GM21786 (cell line): ENCODE results near the gene DDI2.

ENCODE experiments used
- ATAC-seq: cut with Tn5 transposase; IDR thresholded peaks from one replicate; pipeline ENCODE4 v1.9.1; 2021; ENCODE audit not compliant: unreplicated experiment

DDI2 gene

DNA sequence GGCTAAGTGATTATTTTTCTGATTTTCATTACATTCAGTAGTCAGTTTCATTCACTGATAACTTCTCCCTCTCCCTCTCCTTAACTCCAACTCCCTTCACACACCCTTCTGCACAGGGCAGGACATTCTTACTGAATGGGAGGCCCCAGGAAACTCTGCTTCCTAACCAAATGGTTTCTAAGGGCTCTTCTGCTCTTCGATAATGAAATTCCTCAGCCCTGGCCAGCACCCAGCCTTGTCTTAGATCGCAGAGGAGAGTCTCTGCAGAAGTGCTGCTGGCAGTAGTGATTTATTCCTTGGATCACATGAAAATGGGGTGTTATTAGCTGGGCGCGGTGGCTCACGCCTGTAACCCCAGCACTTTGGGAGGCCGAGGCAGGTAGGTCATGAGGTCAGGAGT is 83.2 kb downstream of the DDI2 start:
- ATAC-seq, result no peak

DNA sequence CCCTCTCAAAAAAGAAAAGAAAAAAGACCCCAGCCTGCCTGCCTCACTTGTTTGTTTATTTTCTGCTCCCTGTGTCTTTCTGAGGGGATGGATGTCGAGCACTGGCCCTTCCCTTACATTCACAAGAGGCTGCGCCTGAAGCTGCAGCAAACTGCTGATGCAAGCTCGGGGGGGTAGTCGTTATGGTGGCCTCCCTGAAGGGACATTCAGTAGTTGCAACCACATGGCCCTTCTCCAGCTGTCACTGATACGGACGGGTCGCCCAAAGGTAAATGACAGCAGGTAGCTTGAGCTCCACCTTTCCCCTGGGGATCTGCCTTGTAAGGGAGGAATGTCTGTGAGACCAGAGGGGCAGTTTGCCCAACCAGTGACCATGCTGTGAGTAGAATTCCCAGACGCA is 84.5 kb downstream of the DDI2 start:
- no peak for ATAC-seq

DNA sequence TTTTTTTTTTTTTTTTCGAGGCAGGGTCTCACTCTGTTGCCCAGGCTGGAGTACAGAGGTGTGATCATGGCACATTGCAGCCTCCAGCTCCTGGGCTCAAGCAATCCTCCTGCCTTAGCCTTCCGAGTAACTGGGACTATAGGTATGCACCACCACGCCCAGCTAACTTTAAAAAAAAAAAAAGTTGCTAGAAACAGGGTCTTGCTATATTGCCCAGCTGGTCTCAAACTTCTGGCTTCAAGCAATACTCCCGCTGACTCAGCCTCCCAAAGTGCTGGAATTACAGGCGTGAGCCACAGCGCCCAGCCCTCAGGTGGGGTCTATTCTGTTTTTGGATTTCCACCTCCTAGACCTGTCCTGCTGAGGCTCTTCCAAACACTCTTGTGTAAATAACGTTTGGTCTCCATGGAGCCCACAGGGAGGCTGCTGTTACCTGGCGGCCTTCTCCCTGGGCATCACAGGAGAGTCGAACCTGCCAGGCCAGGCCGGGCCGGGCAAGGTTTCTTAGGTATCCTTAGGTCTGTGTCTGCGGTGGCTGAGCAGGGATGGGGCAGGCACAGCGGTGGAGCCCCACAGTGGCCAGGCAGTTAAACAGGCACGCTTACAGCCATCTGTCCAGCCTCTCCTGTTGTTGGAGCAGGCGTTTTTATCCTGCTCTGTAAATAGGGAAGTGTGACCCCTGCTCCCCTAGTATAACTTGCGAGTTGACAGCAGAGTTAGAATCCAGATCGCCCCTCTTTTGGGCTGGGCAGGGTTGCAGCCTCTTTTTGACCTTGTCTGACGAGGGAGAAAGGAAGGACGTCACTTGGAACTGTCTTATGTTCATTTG is 85.7 kb downstream of the DDI2 start:
- no peak for ATAC-seq

DNA sequence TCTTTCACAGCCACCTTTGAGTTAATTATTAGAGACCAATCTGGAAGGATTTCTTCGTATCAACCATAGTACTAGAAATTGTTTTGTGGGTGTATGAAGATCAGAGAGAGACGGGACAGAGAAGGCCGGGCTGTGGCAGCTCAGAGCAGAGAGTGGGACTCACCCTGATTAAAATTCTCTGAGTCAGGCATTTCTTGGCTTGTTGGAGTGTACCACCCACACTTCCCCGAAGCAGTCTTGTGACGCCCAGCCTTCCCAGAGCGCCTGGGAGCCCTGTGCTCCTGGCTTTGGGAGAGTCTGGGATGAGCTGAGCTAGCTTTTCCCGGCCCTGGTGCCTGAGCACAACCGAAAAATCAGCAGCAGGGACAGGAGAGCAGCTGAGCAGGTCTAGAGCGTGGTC is 86.3 kb downstream of the DDI2 start:
- no peak for ATAC-seq

DNA sequence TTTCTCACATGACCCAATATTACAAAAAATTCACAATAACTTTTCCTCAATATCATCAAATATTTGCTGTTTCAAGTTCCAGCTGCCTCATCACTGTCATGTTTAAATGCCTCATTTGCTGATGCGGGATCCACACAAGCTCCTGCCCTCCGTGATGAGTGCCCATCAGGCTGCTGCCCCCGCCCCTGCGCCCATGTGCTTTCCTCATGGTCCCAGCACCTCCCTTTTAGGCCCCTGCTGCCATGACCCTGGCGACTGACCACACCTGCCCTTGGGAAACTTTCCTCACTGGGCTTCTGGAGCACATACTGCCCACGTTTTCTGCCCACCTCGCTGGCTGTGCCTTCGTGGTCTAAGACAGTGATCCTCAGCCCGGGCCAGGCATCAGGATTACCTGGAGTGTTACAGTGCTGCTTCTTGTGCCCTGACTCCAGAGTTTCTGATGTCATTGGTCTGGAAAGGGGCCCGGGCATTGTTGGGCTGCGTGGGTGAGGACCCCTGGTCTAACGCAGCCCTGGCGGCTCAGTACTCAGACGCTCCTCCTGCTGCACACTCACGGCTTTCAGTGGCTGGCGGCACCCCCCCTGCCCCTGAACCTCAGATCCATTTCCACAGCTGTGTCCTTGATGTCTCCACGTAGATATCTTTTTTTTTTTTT is 87.4 kb downstream of the DDI2 start:
- ATAC-seq, result no peak

DNA sequence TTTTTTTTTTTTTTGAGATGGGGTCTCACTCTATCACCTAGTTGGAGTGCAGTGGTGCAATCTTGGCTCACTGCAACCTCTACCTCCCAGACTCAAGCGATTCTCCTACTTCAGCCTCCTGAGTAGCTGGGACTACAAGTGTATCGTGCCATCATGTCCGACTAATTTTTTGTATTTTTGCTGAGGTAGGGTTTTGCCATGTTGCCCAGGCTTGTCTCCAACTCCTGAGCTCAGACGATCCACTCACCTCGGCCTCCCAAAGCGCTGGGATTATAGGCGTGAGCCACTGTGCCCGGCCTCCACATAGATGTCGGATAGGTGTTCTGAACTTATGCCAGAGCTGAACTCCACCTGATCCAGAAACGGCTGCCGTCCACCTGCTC is 87.9 kb downstream of the DDI2 start:
- no peak for ATAC-seq

DNA sequence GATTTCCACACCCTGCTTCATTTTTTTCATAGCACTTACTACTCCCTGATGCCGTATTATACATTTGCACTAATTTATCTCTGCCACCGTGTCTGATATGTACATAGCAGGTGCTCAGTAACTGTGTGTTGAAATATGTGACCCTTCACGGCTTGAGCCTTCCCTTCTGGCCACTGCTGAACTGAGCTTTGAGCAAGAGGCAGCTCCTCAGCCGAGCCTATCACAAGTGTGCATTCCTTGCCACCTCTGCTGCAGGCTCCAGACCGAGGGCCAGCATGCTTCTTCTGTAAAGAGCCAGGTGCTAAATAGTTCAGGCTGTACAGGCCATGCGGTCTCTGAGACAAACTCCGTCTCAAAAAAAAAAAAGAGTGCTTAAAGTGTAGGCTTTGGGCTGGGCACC is 89.5 kb downstream of the DDI2 start:
- ATAC-seq, result no peak

DNA sequence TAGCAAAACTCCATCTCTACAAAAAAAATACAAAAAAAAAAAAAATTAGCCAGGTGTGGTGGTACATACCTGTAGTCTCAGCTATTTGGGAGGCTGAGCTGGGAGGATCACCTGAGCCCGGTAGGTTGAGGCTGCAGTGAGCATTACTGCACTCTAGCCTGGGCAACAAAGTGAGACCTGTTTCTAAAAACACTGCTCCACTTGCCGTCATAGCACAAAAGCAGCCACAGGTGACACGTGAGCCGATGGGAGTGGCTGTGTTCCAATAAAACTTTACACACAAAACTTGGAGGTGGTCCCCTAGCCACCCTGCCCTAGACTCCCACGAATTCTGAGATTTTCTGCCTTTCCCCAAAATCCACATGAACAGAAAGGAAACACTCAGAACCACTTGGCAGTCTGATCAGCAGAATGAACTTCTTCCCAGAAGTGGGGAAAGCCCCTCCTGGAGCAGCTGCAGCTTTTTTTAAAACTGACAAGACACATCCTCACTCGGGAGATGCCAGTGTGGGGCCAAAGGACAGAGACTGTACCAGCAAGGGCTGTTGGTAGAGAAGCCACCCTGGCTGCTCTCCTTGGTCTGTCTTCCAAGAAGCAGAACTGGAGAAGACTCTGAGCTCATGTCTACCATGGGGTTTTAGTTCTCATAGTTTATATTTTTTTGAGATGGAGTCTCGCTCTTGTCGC is 90.1 kb downstream of the DDI2 start:
- no peak for ATAC-seq

DNA sequence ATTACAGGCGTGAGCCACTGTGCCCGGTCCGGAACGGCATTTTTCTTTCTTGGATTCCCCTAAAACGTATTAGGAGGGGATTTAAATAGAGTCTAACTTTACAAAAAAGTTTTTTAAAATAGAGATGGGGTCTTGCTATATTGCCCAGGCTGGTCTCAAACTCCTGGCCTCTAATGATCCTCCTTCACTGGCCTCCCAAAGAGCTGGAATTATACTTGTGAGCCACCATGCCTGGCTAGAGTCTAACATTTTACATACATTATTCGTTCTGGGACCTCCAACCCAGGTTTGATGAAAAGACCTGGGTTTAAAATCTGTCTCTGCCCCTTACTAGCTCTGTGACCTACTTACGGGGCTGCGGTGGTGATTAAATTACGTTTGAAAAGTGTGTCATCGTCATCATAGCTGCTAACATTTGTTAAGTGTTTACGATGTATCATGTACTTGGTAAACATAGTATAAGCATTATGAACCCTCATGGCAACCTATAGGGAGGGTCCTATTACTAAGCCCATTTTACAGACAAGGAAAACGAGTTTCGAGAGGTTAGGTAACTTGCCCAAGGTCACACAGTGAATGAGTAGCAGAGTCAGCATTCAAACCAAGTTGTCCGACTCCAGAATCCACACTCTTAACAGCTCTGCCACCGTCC is 91.4 kb downstream of the DDI2 start:
- ATAC-seq, result no peak

DNA sequence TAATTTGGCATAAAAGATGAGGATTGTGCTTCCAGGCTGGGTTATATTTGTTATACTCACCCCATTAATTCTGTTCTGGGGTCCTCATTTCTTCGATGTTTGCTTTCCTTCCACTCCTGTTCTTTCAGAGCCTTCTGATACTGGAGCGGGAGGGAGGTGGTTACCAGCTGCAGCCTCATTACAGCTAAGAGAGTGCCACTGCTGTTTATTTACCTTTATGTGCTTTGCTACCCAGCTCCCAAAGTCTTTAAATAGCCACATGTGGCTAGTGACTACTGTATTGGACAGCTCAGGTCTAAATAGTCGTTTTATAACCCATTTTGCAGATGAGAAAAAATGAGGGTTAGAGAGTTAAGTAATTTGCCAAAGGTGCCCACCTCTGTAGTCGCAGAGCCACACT is 92.0 kb downstream of the DDI2 start:
- no peak for ATAC-seq

DNA sequence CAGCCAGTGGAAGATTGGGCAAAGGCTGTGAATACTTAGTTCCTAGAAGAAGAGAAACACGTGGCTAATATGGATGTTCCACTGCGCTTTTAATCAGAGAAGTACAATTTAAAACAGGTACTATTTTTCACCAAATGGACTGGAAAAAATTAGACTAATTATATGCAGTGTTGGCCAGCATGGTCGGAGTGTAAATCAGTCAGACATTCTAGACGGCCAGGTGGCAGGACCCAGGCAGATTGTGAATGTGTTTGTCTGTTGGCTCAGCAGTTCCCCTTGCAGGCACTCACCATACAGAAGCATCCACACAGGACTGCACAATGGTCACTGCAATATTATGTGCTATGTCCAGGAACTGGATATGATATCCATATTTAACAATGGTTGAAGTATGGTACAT is 94.9 kb downstream of the DDI2 start:
- ATAC-seq, result no peak

DNA sequence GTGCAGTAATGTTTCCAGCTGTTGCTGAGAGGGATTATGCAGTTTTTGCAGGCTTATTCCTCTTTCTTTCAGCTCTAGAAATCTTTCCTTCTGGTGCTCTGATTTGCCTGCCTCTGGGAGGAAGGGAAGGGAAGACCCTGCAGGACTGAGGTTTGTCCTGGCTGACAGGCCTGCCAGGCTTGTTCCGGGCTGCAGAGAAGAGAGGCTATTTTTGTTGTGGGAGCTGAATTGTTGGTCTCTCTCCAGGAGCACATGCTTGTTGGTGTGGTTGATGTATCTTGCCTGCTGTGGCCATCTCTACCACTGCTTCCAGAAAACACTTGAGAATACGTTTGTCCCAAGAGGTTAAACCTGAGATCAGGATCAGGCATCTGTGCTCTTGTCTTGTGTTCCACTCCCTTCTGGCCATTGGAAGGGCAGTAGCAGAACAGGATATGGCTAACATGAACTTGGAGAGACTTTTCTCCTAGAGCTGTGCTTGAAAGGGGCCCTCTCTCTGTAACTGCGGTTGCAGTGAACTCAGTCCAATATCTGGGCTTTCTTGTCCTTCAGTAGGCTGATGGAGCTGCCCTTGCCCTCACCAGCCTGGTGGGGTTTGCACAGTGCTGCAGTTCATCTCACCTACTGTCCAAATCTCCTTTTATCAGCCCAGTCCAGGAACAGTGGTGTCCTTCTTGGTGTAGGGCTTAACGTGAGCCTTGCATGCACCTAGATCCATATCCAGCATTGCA is 97.3 kb downstream of the DDI2 start:
- no peak for ATAC-seq

DNA sequence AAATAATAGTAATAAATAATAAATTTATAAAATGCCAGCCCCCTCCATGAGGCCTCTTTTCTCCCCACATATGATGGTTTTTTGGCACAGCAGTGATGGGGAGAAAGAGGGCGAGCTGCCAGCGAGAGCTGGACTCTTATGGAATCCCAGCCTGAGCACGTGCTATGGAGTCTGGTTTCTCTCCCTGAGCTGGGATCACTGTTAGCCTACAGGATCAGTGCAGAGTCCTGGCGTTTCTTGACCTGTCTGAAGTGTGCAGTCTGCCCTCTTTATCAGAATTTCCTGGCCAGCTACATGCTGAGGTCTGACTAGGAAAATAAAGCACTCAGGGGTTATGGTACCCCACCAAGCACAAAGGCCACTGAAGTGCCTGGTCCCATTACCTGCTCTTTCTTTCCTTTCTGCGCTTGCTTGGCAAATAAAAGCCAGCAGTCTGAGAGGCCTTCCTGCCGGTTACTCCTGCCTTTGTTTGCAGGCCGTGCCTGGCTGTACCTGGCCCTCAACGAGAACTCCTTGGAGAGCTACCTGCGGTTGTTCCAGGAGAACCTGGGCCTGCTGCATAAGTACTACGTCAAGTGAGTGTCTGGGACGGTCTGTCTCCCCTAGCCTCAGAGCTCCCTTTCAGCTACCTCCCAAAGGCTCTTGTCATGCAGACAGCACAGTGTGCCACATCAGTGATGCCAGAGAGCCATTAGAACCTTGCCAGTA is 100.3 kb downstream of the DDI2 start:
- no peak for ATAC-seq

DNA sequence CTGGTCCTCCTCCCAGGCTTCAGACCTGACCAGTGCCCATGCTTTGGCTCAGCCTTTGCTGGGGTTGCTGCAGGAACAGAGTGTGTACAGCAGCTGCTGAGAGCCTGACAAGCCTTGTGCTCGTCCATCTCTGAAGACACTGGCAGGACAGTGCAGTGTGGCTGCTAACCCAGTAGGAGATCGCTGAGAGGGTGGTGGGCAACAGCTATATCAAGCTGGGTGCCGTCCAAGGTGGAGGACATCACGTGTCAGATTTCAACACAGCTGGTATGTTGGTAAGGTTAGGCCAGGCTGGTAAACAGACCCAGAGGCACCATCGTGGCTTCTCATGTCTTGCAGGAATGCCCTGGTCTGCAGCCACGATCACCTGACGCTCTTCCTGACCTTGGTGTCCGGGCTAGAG is 100.9 kb downstream of the DDI2 start:
- ATAC-seq, result no peak
